OCI-LY1 (cell line): ENCODE data around the gene ASAP3.
"Not testable (repeated sequence)": the region's sequence is repeated elsewhere in the genome, so short reads cannot be mapped to it uniquely, and the experiment has no call there.

ENCODE experiments used
- CTCF ChIP-seq: fragments of 200-600 bp; sonication (generic), shearing (Covaris generic); IDR thresholded peaks from 2 replicates; pipeline ENCODE4 v1.5.1; 2017; ENCODE audit warnings: mild to moderate bottlenecking, antibody characterized with exemption, low read length, moderate library complexity, mixed read lengths
- EZH2 ChIP-seq: fragments of 200-600 bp; sonication (generic), shearing (Covaris generic); IDR thresholded peaks from 2 replicates; pipeline ENCODE4 v1.8.0; 2017; ENCODE audit warnings: borderline replicate concordance, mixed run types, mild to moderate bottlenecking, antibody characterized with exemption, low read length, moderate library complexity, mixed read lengths

- not testable (repeated sequence) for TF ChIP-seq EZH2, CTCF
These were observed 8.8 kb upstream of the ASAP3 start for GRCh38 chr1:23492776-23493175.
